Activated CD4-positive, alpha-beta T cell treated with anti-CD3 and anti-CD28 coated beads for 4 hours (primary cell): ENCODE data around the gene SKIC2.
A peak's percentile ranks its signal among the peaks of the same experiment; 100 is the strongest.

ENCODE experiments used
- DNase-seq, 2 donors: peaks; one replicate each; pipeline ENCODE4 v3.0.0-alpha.2; 2020

SKIC2 gene

DNA sequence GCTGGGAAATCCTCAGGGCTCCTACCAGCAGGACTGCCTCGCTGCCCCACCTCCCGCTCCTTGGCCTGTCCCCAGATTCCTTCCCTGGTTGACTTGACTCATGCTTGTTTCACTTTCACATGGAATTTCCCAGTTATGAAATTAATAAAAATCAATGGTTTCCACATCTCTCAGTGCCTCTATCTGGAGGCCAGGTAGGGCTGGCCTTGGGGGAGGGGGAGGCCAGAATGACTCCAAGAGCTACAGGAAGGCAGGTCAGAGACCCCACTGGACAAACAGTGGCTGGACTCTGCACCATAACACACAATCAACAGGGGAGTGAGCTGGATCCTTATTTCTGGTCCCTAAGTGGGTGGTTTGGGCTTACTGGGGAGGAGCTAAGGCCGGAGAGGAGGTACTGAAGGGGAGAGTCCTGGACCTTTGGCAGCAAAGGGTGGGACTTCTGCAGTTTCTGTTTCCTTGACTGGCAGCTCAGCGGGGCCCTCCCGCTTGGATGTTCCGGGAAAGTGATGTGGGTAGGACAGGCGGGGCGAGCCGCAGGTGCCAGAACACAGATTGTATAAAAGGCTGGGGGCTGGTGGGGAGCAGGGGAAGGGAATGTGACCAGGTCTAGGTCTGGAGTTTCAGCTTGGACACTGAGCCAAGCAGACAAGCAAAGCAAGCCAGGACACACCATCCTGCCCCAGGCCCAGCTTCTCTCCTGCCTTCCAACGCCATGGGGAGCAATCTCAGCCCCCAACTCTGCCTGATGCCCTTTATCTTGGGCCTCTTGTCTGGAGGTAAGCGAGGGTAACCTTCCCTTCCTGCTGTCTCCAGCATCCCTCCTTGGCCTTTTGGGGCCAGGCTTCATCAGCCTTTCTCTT is 13.2 kb upstream of the SKIC2 start, which contains the start of gene CFB:
CFB (plus strand) TSS at position 589 of the 863 bp plus-strand sequence; CDS start at position 716, 127 bp downstream.
- no peak for DNase-seq

DNA sequence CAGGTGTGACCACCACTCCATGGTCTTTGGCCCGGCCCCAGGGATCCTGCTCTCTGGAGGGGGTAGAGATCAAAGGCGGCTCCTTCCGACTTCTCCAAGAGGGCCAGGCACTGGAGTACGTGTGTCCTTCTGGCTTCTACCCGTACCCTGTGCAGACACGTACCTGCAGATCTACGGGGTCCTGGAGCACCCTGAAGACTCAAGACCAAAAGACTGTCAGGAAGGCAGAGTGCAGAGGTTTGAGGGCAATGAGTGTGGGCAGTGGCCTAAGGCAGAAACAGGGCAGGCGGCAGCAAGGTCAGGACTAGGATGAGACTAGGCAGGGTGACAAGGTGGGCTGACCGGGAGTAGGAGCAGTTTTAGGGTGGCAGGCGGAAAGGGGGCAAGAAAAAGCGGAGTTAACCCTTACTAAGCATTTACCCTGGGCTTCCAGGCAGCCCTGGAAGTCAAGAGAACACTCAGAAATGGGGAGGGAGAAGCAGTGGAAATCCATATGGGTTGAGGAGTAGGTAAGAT is 12.5 kb upstream of the SKIC2 start:
- DNase-seq, result no peak

DNA sequence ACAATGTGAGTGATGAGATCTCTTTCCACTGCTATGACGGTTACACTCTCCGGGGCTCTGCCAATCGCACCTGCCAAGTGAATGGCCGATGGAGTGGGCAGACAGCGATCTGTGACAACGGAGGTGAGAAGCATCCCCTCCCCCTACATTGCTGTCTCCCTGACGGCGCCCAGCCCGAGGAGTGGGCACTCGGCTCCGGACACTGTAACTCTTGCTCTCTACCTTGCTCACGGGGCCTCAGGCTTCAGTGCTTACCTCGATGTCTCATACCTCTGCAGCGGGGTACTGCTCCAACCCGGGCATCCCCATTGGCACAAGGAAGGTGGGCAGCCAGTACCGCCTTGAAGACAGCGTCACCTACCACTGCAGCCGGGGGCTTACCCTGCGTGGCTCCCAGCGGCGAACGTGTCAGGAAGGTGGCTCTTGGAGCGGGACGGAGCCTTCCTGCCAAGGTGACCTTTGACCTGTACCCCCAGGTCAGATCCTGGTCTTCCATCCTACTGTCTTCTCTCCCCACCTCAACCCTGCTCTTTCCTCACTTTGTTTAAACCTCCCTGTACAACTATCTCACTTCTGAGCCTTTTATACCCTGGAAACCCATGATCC is 11.8 kb upstream of the SKIC2 start:
- DNase-seq, result no peak

DNA sequence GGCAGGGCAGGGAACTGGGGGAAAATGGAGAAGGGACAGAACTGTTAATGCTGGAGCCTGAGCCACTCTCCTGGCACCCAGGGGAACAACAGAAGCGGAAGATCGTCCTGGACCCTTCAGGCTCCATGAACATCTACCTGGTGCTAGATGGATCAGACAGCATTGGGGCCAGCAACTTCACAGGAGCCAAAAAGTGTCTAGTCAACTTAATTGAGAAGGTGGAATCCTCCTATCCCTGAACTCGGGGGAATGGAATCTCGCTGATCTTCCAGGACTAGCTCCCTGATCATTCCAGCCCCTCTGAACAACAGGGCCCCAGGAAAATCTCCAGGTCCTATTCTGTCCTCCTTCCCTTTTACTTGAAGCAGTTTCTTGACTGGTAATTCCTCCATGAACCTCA is 11.1 kb upstream of the SKIC2 start:
- DNase-seq, result no peak

DNA sequence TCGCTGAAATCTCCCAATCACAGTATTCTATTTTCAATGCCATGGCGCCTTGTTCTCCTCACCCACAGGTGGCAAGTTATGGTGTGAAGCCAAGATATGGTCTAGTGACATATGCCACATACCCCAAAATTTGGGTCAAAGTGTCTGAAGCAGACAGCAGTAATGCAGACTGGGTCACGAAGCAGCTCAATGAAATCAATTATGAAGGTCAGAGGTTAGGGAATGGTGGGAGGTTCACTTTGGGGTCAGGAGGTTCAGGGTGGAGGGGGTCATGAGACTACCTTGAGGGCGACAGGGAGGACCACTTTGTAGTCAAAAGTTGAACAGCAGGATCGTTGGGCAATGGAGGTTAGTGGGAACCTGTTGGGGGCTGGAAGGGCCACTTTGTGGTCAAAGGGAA is 10.7 kb upstream of the SKIC2 start:
- DNase-seq, result no peak

DNA sequence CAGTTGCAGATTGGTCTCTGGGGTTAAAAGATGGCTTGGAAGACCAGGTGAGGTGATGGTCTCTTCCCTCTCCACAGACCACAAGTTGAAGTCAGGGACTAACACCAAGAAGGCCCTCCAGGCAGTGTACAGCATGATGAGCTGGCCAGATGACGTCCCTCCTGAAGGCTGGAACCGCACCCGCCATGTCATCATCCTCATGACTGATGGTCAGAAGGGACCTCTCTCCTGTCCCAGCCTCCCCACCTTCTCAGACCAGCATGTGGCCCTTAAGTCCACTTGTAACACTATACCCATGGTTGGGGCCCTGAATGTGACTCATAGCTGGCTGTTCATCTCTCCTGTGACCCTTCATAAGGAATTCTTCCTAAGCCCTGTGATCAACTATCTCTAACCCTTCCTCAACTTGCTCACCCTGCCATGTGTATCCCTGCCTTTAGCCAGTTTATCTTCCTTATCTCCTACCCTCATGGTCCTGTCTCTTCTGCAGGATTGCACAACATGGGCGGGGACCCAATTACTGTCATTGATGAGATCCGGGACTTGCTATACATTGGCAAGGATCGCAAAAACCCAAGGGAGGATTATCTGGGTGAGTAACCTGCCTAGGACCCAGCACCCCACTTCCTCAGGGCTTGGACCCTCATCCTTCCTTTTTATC is 10.1 kb upstream of the SKIC2 start:
- no peak for DNase-seq

DNA sequence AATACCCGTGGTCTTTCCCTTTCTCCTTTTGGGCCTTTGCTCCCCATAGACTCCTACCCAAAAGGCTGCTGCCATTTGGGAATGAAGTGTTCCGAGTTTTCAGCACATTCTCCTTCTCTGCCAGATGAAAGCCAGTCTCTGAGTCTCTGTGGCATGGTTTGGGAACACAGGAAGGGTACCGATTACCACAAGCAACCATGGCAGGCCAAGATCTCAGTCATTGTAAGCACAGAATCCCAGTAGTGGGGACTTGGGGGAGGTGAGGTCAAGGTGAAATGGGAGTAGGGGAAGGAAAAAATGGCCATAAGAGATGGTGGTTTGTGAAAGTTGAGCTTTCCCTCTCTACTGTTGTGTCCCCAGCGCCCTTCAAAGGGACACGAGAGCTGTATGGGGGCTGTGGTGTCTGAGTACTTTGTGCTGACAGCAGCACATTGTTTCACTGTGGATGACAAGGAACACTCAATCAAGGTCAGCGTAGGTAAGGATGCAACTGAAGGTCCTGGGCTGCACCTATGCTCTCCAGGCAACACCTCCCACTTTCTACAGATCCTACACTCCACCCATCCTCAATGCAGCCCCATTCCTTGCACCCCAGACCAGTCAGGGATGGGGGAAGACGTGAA is 8.9 kb upstream of the SKIC2 start:
- DNase-seq, result no peak

DNA sequence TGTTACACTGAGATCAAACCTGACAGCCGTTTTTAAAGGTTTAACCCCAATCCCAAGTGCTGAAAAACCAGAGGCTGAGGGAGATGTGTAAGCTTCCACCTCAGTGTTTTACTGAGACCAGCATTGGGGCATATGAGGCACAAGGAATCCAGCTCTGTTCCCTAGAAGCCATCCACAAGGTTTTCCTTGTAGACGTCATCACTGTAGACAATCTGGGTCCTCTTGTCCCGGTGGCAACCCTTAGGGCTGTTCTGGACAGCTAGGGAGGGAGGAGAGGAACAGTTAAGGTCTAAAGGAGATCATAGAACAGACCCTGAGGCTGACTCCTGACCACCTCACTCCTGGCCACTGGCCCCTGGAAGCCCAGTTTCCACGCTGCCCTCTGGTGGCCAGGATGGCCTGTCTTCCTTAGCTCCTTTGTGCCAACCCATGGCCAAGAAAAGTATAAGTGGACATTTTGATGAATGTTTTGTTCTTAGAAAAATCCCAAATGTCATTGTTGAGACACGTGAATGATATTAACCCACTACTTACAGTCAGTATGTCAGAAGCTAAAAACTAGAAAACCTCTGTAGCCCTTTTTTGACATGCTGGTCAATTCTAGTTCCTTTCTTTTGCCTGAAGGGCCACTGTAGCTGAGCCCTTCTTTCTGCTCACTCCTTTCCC is 6.7 kb upstream of the SKIC2 start:
- DNase-seq, result peak in 1 of 2 donors; percentile 23

DNA sequence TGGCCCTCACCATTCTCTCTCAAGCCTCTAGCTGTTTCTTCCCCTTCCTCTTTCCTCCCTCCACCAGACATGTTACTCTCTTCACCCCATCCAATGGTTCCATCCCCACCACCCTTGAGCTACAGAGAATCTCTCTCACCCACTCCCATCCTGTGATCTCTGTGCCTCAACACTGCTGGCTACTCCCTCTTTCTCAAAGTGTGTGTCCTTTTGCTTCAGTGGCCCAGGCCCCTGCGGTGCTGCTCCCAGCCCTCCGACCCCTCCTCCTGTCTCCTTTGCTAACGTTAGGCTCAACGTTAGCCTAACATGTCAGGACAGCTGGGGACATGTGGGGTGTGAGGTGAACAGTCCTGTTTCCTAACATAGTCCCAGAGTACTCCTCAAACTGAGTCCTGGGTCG is 6.1 kb upstream of the SKIC2 start:
- no peak for DNase-seq

DNA sequence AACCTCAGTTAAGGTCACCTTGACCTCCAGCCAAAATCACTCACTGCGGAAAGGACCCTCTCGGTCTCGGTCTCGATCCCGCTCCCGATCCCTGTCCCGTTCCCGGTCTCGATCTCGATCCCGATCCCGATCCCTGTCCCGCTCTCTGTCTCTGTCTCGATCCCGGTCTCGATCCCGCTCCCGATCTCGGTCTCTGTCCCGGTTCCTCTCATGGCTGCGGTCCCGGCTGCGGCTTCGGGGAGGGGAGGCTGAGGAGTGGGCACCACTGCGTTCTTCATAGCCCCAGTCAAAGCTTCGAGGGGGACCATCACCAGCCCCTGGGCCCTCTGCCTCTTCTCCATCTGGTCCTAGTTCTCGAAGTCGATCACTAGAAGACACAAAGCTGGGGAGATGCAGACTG is 4.5 kb upstream of the SKIC2 start:
- DNase-seq, result no peak

DNA sequence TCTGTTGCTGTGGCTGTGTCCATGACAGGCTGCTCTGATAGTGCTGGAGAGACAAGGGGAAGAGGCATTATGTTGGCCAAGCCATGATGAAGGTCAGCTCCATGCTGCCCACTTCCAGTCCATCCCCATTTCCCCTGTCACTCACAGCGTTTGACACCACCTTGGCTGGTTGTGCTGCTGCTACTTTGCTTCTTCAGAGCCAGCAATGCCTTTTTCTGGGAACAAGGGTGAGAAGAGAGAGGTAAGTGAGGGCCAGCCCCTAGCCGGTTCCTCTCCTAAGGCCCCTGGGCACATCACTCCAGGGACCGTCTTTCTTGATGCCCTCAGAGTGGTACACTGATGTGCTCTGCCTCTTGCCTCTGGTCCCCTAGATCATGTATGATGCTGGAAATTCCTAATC is 2.2 kb upstream of the SKIC2 start:
- no peak for DNase-seq

DNA sequence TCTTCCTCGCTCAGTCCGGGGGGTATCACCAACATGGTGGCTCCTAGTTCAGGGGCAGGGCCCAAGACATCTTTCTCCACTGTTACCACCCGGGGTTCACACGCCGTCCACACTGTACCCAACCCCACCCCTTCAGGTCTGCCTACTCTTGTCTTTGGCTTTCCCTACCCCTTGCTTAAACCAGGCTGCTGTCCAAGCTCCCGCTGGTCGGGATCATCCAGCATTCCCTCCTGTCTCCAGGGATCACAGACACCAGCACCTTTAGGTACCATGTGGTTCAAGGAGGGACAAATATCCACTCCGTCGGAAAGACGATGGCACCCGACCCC is 599 bp upstream of the SKIC2 start:
- no peak for DNase-seq

DNA sequence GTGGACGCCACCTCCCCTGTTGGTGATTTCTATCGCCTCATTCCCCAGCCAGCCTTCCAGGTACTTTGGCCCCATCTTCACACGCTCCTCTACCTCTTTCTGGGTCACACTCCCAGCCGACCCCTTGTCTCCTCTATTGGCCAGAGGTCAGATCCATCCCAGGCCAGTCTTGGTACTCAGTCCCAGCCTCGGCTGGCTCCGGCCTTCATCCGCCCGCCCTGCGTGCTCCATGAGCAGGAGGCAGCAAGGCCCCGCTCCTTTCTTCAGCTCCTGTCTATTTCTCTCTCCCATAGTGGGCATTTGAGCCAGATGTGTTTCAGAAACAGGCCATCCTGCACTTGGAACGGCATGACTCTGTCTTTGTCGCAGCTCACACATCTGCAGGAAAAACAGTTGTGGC is 2.6 kb downstream of the SKIC2 start:
- no peak for DNase-seq

DNA sequence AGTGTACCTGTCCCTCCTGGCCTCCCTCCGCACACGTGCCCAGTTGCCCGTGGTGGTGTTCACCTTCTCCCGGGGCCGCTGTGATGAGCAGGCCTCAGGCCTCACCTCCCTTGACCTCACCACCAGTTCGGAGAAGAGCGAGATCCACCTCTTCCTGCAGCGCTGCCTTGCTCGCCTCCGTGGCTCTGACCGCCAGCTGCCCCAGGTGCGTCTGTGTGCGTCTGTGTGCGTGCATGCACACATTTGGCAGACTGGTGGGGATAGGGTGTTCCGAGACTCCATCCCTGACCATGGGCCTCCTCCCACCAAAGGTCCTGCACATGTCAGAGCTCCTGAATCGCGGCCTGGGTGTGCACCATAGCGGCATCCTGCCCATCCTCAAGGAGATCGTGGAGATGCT is 4.9 kb downstream of the SKIC2 start:
- DNase-seq, result no peak

DNA sequence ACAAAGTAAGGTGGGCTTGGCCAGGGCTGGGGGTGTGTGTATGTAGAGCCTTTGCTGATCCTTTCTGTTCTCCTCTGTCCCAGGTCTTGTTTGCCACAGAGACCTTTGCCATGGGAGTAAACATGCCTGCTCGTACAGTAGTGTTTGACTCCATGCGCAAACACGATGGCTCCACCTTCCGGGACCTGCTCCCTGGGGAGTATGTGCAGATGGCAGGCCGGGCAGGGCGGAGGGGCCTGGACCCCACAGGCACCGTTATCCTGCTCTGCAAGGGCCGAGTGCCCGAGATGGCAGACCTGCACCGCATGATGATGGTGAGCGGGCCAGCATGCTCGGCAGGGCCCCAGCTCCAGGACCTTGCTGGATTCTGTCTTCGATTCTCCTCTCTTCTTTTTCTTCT is 6.7 kb downstream of the SKIC2 start:
- no peak for DNase-seq

DNA sequence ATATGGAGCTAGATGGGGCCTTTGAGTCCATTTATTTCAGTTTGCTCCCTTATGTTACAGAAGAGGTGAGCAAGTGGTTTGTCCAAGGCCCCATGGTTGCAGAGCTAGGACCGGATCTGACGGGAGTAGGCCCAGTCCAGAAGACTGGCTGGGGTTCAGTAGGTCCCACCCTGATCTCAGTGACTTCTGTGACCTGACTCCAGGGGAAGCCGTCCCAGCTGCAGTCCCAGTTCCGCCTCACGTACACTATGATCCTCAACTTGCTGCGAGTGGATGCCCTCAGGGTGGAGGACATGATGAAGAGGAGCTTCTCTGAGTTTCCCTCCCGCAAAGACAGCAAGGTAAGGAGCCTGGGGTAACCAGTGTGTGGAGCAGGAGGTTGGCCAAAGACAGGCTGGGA is 7.5 kb downstream of the SKIC2 start:
- no peak for DNase-seq

DNA sequence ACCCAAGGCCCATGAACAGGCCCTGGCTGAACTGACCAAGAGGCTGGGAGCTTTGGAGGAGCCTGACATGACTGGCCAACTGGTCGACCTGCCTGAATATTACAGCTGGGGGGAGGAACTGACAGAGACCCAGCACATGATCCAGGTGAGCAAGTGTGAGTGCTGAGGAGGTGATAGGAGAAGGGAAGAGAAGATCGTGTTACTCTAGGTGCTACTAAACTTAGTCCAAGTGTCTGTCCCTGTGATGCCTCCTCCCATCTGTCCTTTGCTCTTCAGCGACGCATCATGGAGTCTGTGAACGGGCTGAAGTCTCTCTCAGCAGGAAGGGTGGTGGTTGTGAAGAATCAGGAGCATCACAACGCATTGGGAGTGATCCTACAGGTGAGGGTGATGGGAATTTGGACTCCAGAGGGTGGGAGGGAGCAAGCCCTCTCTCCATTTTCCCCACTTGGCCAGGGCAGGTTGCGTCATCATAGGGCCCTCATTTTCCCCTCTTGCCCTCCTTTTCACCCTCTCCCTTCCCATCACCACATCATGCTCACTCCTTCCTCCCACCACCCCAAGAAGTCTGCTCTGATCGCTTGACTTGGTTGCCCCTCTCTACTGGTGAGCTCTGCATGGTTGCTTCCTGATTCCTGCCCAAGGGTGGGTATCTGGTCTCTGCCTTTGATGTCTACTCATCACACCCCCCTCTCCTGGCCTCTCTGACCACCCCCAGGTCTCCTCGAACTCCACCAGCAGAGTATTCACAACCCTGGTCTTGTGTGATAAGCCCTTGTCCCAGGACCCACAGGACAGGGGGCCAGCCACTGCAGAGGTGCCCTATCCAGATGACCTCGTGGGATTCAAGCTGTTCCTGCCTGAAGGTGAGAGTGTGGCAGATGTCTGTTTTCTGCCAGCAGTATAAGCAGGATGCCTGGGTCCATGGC is 8.3 kb downstream of the SKIC2 start:
- no peak for DNase-seq

DNA sequence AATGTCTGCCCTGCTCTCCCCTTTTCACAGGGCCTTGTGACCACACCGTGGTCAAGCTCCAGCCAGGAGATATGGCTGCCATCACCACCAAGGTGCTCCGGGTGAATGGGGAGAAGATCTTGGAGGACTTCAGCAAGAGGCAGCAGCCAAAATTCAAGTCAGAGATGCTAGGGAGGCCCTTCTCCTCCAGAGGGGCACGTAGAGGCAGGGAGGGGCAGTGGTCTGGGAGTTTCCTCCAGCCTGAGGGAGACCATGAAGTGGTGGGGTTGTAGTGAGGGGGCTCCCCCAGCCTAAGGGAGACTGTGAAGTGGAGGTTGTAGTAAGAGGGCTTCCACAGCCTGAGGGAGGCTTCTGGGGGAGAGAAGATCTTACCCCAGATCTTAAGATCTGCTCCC is 8.9 kb downstream of the SKIC2 start:
- no peak for DNase-seq

DNA sequence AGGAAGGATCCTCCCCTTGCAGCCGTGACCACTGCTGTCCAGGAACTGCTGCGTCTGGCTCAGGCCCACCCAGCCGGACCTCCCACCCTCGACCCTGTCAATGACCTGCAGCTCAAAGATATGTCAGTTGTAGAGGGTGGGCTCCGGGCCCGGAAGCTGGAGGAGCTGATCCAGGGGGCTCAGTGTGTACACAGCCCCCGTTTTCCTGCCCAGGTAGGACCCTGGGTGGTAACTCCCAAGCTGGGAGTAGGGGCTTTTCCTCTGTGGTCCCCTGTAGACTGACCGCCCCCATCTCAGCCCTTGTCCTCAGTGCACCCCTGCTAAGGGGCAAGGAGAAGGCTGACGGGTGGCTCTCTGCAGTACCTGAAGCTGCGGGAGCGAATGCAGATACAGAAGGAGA is 9.4 kb downstream of the SKIC2 start:
- DNase-seq, result no peak

DNA sequence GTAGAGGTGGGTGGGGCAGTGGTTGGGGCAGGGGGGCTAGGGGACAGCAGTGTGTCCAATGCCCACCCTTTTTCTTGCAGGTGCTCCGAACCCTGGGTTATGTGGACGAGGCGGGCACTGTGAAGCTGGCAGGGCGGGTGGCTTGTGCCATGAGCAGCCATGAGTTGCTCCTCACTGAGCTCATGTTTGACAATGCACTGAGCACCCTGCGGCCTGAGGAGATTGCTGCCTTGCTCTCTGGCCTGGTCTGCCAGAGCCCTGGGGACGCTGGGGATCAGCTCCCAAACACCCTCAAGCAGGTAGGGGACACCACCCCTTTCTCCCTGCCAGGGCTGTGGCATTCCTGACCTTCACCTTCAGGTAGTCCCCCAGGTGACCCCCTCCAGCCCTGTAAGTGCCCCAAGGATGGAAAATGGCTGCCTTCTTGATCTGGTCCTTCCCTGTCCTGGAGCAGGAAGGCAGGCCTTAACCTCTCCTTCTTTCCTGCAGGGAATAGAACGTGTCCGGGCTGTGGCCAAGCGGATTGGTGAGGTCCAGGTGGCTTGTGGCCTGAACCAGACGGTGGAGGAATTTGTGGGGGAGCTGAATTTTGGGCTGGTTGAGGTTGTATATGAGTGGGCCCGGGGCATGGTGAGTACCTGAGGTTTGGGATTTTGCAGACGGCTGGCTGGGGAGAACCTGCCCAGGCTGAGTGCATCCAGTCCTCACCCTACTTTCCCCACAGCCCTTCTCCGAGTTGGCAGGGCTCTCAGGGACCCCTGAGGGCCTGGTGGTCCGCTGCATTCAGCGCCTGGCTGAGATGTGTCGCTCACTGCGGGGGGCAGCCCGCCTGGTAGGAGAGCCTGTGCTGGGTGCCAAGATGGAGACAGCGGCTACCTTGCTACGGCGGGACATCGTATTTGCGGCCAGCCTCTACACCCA is 10.1 kb downstream of the SKIC2 start:
- DNase-seq, result no peak
